Choroid plexus epithelial cell (primary cell): Measurements from ENCODE around the gene WDFY2.

Source experiments
- DNase-seq: peaks from one replicate; pipeline ENCODE4 v3.0.0-alpha.2; 2010; ENCODE audit warnings: low read depth
- H3K4me3 ChIP-seq: 2 replicates; pipeline ENCODE4 v1.5.1; 2011; ENCODE audit warnings: low read depth, mild to moderate bottlenecking, control low read depth, low read length, moderate library complexity
- TF ChIP-seq, protein P1 (sequence below): conservative IDR thresholded peaks from 2 replicates; pipeline ENCODE4 v1.5.1; 2011; ENCODE audit warnings: low read depth, mild to moderate bottlenecking, control low read depth, inconsistent platforms, low read length, moderate library complexity

The WDFY2 gene

GRCh38 chr13:51782026-51782710 lies 197.9 kb downstream of the WDFY2 start:
- no peak for DNase-seq
- no peak overlapping the region for H3K4me3 ChIP-seq
- TF ChIP-seq, protein P1, sequence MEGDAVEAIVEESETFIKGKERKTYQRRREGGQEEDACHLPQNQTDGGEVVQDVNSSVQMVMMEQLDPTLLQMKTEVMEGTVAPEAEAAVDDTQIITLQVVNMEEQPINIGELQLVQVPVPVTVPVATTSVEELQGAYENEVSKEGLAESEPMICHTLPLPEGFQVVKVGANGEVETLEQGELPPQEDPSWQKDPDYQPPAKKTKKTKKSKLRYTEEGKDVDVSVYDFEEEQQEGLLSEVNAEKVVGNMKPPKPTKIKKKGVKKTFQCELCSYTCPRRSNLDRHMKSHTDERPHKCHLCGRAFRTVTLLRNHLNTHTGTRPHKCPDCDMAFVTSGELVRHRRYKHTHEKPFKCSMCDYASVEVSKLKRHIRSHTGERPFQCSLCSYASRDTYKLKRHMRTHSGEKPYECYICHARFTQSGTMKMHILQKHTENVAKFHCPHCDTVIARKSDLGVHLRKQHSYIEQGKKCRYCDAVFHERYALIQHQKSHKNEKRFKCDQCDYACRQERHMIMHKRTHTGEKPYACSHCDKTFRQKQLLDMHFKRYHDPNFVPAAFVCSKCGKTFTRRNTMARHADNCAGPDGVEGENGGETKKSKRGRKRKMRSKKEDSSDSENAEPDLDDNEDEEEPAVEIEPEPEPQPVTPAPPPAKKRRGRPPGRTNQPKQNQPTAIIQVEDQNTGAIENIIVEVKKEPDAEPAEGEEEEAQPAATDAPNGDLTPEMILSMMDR = no peak

DNA sequence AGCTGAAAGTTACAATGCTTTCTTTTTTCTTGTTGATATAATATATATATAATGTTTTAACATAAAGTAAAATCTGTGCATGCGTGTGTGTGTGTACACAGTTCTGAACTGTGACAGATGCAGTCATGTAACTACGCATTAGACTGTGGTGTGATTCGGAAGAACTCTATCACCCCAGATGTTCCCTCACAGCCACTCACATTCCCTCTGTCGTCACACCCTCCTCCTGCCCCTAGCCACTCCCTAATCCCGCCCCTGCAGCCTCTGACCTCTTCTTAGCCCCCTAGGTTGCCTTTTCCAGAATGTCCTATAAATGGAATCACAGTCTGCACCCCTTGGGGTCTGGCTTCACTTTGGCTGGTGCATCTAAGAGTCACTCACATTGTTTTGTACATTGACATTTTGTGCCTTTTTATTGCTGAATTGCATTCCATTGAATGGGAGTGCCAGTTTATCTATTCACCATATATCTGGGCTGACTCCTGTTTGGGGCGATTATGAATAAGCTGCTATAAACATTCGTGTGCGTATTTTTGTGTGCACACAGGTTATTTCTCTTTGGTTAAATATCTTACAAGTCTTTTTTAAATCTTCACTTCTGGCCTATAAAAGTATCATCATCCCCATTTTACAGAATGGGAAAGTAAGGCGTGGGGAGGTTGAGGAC lies 199.3 kb downstream of the WDFY2 start:
- no peak for DNase-seq
- H3K4me3 ChIP-seq = no peak overlapping the region
- TF ChIP-seq, protein P1 = no peak

DNA sequence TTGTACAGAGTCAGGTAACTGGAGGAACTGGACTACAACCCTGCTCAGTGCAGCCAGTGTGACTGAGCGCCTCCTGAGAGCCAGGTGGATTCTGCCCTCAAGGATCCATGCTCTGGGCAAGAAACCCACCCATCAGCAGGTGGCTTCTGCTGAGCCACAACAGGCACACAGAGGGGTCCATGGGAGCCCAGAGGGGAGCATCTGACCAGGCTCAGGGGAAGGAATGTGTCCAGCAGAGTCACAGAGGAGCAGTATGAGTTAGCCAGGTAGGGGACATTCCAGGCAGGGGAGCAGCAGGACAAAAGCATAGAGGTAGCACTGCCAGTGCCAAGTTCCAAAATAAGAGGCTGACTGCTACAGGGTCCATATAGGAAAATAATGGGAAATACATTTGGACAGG lies 199.8 kb downstream of the WDFY2 start:
- no peak overlapping the region for H3K4me3 ChIP-seq
- TF ChIP-seq, protein P1 = no peak
- no peak for DNase-seq

DNA sequence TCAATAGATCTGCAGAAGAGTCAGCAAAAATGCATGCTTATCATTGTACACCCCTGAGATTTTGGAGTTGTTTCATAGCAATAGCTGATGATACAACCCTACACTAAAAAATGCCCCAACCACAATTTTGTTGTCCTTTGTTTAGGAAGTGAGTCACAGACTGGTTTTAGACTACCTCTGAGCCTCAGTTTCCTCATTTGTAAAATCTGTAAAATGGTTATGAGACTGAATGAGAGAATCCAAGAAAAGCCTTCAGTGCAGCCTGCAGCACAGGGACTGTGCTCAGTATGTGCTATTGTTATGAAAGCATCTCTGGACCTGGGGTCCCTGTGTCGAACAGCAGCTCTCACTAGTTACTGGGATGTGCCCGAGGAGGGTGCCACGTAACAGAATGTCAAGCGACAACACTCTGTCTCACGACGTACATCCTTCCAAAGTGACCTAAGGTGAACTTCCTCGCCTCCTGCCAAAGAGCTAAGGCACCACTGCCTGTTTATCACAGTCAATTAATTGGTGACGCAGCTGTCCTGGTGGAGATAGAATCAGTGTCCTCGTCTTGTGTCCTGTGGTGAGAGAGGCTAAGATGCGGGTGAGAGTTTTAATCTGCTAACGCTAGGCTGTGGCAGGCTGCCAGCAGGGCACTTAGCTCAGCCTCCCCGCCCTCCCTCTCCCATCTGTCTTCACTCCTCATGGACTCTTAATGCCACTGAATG lies 201.6 kb downstream of the WDFY2 start:
- TF ChIP-seq, protein P1 = no peak
- H3K4me3 ChIP-seq = no peak overlapping the region
- peak; percentile 41 for DNase-seq

DNA sequence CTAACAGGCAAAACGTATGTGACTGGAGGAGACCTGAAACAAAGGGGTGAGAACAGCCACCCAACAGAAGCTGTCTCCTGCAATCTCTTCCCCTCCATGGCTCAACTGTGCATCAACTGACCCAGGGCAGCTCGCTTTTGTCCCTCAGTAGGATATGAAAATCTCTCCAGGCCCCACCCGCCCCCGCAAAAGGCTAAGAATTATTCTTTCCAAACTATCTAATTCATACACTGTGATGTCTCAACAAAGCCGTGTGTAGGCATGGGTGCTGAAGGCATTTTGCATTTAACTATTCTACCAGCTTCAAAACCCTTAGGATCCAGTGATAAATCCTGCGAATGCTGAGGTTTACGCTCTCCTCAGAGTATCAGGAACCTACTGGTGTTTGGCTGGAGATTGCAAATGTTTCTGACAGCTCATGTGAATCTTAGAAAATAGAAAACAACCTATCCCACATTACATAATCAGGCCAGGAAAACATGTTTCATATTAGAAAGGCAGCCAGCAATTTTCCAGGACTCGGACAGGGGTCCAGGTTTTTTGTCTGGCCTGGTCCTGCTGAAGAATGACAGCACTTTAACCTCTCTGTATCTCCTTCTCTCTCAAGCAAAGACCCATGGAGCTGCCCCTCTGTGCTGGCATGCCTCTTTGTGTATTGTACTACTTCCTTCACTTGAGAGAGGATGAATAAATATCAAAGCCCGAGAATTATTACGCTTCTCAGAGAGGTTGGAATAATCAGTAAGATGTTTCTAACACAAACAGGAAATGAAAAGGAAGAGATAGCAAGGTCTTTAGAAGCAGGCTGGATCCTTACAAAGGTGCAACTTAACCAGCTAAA lies 202.4 kb downstream of the WDFY2 start:
- DNase-seq = peak; percentile 15
- H3K4me3 ChIP-seq = no peak overlapping the region
- TF ChIP-seq, protein P1 = no peak

DNA sequence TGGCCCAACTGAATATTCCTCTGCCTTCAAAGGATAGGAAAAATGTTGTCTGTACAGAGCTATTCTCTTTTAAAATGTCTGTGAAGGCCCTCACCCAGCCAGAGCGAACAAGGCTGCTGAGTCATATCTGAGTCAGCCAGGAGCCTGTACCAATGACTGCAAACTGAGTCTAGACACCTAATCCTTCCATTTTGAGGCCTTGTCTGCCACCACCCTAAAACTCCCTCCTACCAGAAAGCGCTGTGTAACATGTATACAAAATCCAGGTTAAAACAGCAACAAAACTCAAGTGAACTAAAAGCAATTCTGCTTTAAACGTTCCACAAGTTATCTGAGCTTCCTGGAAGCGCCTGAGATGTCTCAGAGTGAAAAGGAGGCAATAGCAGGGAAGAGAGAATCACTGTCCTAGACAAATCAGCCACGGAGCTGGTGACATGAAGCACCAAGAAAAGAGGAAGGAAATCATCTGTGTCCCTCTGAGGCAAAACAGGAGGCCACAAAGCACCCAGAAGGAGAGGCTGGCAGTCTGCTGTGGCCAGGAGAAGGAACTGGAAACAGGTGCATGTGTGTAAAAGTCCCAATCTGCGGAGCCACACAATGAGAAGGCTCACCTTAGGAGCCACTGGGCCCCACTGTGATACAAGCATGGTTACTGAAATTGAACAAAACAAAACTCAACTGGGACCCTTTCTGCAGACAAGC lies 209.5 kb downstream of the WDFY2 start:
- no peak overlapping the region for H3K4me3 ChIP-seq
- TF ChIP-seq, protein P1 = no peak
- peak; percentile 84 for DNase-seq
